SK-N-SH treated with all-trans-retinoic acid at 6 μM for 48 hours (cell line): ENCODE measurements around the gene METAP1D.
"Not testable (repeated sequence)": the region's sequence is repeated elsewhere in the genome, so short reads cannot be mapped to it uniquely, and the experiment has no call there.

Source experiments
- ATAC-seq: fragments of 200-7000 bp; cut with Tn5 transposase; 3 replicates; pipeline ENCODE4 v1.9.1; 2020; ENCODE audit warnings: mild to moderate bottlenecking, moderate library complexity
- ARNTL ChIP-seq: fragments of 450-650 bp; formaldehyde crosslinking; IDR thresholded peaks from 2 replicates; pipeline ENCODE4 v1.5.0; 2020; ENCODE audit warnings: low read depth, mild to moderate bottlenecking, moderate library complexity, borderline replicate concordance
- BACH2 ChIP-seq: fragments of 250-450 bp; sonication (Bioruptor Pico); IDR thresholded peaks from 2 replicates; pipeline ENCODE4 v1.9.0; 2021; ENCODE audit warnings: mild to moderate bottlenecking, borderline replicate concordance
- CREB5 ChIP-seq: fragments of 250-450 bp; sonication (Bioruptor Pico); IDR thresholded peaks from 2 replicates; pipeline ENCODE4 v1.5.1; 2020; ENCODE audit warnings: low read depth, mild to moderate bottlenecking, moderate library complexity
- CSDC2 ChIP-seq: fragments of 250-450 bp; sonication (Bioruptor Pico); IDR thresholded peaks from 2 replicates; pipeline ENCODE4 v1.5.0; 2020; ENCODE audit warnings: mild to moderate bottlenecking, moderate library complexity
- ESRRG ChIP-seq: fragments of 250-450 bp; sonication (Bioruptor Pico); IDR thresholded peaks from 2 replicates; pipeline ENCODE4 v1.6.1; 2021; ENCODE audit warnings: mild to moderate bottlenecking
- GLIS3 ChIP-seq: fragments of 250-450 bp; sonication (Bioruptor Pico); IDR thresholded peaks from 2 replicates; pipeline ENCODE4 v1.5.0; 2020; ENCODE audit warnings: mild to moderate bottlenecking, moderate library complexity
- OSR1 ChIP-seq: fragments of 250-450 bp; sonication (Bioruptor Pico); IDR thresholded peaks from 2 replicates; pipeline ENCODE4 v1.8.0; 2022; ENCODE audit warnings: moderate library complexity, mild to moderate bottlenecking, inconsistent platforms
- PPARA ChIP-seq: fragments of 250-450 bp; sonication (Bioruptor Pico); IDR thresholded peaks from 2 replicates; pipeline ENCODE4 v1.5.0; 2020; ENCODE audit warnings: mild to moderate bottlenecking, borderline replicate concordance
- SNAI2 ChIP-seq: fragments of 250-450 bp; sonication (Bioruptor Pico); IDR thresholded peaks from 2 replicates; pipeline ENCODE4 v1.5.0; 2020; ENCODE audit warnings: mild to moderate bottlenecking, moderate library complexity
- TCF4 ChIP-seq: fragments of 250-450 bp; sonication (Bioruptor Pico); IDR thresholded peaks from 2 replicates; pipeline ENCODE4 v1.8.0; 2021; ENCODE audit warnings: mild to moderate bottlenecking, moderate library complexity, borderline replicate concordance
- TOX ChIP-seq: fragments of 250-450 bp; sonication (Bioruptor Pico); IDR thresholded peaks from 2 replicates; pipeline ENCODE4 v1.8.0; 2021; ENCODE audit warnings: mild to moderate bottlenecking, moderate library complexity, borderline replicate concordance
- TSHZ2 ChIP-seq: fragments of 250-450 bp; sonication (Bioruptor Pico); IDR thresholded peaks from 2 replicates; pipeline ENCODE4 v1.5.0; 2020; ENCODE audit warnings: mild to moderate bottlenecking, moderate library complexity
- ZC3H10 ChIP-seq: fragments of 250-450 bp; sonication (Bioruptor Pico); IDR thresholded peaks from 2 replicates; pipeline ENCODE4 v1.5.1; 2021; ENCODE audit warnings: mild to moderate bottlenecking, moderate library complexity
- ZFP3 ChIP-seq: fragments of 250-450 bp; sonication (Bioruptor Pico); IDR thresholded peaks from 2 replicates; pipeline ENCODE4 v1.5.0; 2020; ENCODE audit warnings: mild to moderate bottlenecking, moderate library complexity
- ZFP30 ChIP-seq: fragments of 450-650 bp; formaldehyde crosslinking; IDR thresholded peaks from 2 replicates; pipeline ENCODE4 v1.5.0; 2022; ENCODE audit warnings: mild to moderate bottlenecking, moderate library complexity
- ZNF565 ChIP-seq: fragments of 450-650 bp; formaldehyde crosslinking; conservative IDR thresholded peaks from 2 replicates; pipeline ENCODE4 v1.5.0; 2020; ENCODE audit warnings: low read depth, mild to moderate bottlenecking, moderate library complexity
- ZNF70 ChIP-seq: fragments of 450-650 bp; formaldehyde crosslinking; IDR thresholded peaks from 2 replicates; pipeline ENCODE4 v1.5.0; 2020; ENCODE audit warnings: mild to moderate bottlenecking, moderate library complexity
- ZNF8 ChIP-seq: fragments of 450-650 bp; formaldehyde crosslinking; IDR thresholded peaks from 2 replicates; pipeline ENCODE4 v1.5.0; 2020; ENCODE audit warnings: mild to moderate bottlenecking, moderate library complexity
- TF ChIP-seq, protein P1 (sequence below): fragments of 250-450 bp; sonication (Bioruptor Pico); IDR thresholded peaks from 2 replicates; pipeline ENCODE4 v1.8.0; 2021; ENCODE audit warnings: low read depth, mild to moderate bottlenecking, moderate library complexity, borderline replicate concordance
- TF ChIP-seq, protein P2 (sequence below): fragments of 250-450 bp; sonication (Bioruptor Pico); IDR thresholded peaks from 2 replicates; pipeline ENCODE4 v1.8.0; 2020; ENCODE audit warnings: mild to moderate bottlenecking, moderate library complexity, borderline replicate concordance

Gene METAP1D

GRCh38 chr2:172056293-172056692, 56.5 kb downstream of the METAP1D start:
- no peak for ATAC-seq
- TF ChIP-seq ZNF70 (CRISPR knock-in tag) (no peak), CSDC2 (CRISPR knock-in tag) (no peak), PPARA (CRISPR knock-in tag) (no peak), TOX (CRISPR knock-in tag) (no peak), ZFP30 (CRISPR knock-in tag) (no peak), ESRRG (CRISPR knock-in tag) (no peak), ZFP3 (CRISPR knock-in tag) (no peak), ZC3H10 (CRISPR knock-in tag) (no peak), TCF4 (no peak), GLIS3 (no peak), TSHZ2 (CRISPR knock-in tag) (no peak)
- TF ChIP-seq, protein P1, sequence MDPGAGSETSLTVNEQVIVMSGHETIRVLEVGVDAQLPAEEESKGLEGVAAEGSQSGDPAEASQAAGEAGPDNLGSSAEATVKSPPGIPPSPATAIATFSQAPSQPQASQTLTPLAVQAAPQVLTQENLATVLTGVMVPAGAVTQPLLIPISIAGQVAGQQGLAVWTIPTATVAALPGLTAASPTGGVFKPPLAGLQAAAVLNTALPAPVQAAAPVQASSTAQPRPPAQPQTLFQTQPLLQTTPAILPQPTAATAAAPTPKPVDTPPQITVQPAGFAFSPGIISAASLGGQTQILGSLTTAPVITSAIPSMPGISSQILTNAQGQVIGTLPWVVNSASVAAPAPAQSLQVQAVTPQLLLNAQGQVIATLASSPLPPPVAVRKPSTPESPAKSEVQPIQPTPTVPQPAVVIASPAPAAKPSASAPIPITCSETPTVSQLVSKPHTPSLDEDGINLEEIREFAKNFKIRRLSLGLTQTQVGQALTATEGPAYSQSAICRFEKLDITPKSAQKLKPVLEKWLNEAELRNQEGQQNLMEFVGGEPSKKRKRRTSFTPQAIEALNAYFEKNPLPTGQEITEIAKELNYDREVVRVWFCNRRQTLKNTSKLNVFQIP (CRISPR knock-in tag): no peak

- no peak for TF ChIP-seq CREB5
- no peak for TF ChIP-seq SNAI2
- TF ChIP-seq ZNF8 (CRISPR knock-in tag): no peak
- no peak for TF ChIP-seq ARNTL (CRISPR knock-in tag)
- TF ChIP-seq BACH2 (CRISPR knock-in tag): no peak
- TF ChIP-seq ZNF70 (CRISPR knock-in tag): no peak
- TF ChIP-seq TOX (CRISPR knock-in tag): no peak
- TF ChIP-seq ZNF565 (CRISPR knock-in tag): no peak
- TF ChIP-seq, protein P2, sequence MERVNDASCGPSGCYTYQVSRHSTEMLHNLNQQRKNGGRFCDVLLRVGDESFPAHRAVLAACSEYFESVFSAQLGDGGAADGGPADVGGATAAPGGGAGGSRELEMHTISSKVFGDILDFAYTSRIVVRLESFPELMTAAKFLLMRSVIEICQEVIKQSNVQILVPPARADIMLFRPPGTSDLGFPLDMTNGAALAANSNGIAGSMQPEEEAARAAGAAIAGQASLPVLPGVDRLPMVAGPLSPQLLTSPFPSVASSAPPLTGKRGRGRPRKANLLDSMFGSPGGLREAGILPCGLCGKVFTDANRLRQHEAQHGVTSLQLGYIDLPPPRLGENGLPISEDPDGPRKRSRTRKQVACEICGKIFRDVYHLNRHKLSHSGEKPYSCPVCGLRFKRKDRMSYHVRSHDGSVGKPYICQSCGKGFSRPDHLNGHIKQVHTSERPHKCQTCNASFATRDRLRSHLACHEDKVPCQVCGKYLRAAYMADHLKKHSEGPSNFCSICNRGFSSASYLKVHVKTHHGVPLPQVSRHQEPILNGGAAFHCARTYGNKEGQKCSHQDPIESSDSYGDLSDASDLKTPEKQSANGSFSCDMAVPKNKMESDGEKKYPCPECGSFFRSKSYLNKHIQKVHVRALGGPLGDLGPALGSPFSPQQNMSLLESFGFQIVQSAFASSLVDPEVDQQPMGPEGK (CRISPR knock-in tag): no peak
- TF ChIP-seq ZC3H10 (CRISPR knock-in tag): no peak
- no peak for TF ChIP-seq ESRRG (CRISPR knock-in tag)
- TF ChIP-seq, protein P1 (CRISPR knock-in tag): no peak
- TF ChIP-seq OSR1 (CRISPR knock-in tag): no peak
These were observed 58.9 kb downstream of the METAP1D start for GRCh38 chr2:172058660-172059059.

GRCh38 chr2:172060118-172060517, 60.4 kb downstream of the METAP1D start:
- ATAC-seq: not testable (repeated sequence)

More at GRCh38 chr2:172058660-172059059, 58.9 kb downstream of the METAP1D start:
- no peak for ATAC-seq
